ENCODE measurements around the gene WDR91. TPM values are rescaled to one million over a fixed set of nuclear protein-coding genes. Genes with fewer than 3 reads are reported as not detected.

WDR91 gene
- total RNA-seq, 5 donors from 2014 or later (not counting 1 experiment from before 2014, with no cell fraction given), result 28.1 to 41.2 (median 37.6) TPM

- 86% methylated on average over 3 of the region's 5 CpGs for WGBS (ENCODE audit: insufficient coverage)
- ChIA-PET POLR2A (no interaction called here), CTCF (interaction anchor here (0.6 to 0.9 kb wide), 2 partner anchors 11 to 16 kb away, joined by 3 to 4 read pairs; no protein-coding TSS in a partner anchor)
- peaks cover 6 to 12% of the 10 kb centered on the region in 2 donors for H3K36me3 ChIP-seq (ENCODE audit: control insufficient read depth in 2 of 2, extremely low read depth in 1 of 2, insufficient read depth in 1 of 2, low read length in 1 of 2)
- no peak overlapping the region for H3K27ac ChIP-seq (ENCODE audit: low read length)
- H3K9me3 ChIP-seq, result peaks cover 7% of the 10 kb centered on the region
- ATAC-seq (replicated peaks in 1 of 4) (no peak), DNase-seq (no peak)
- H3K27me3 ChIP-seq (replicated peaks in 1 of 2; ENCODE audit: control insufficient read depth in 2 of 2, extremely low read depth in 1 of 2, insufficient read depth in 2 of 2, low read length in 1 of 2), result no peaks in the 10 kb centered on the region
- H3K36me3 Mint-ChIP-seq, result peaks cover 61% of the 10 kb centered on the region
- no peaks in the 10 kb centered on the region for H3K4me1 Mint-ChIP-seq
- H3K4me1 ChIP-seq (ENCODE audit: control insufficient read depth in 1 of 2, extremely low read depth in 1 of 2, insufficient read depth in 2 of 2, low read length in 2 of 2), result no peaks in the 10 kb centered on the region
- no peak overlapping the region for H3K27ac Mint-ChIP-seq
- no peak overlapping the region for H3K4me3 Mint-ChIP-seq
- peaks cover 11 to 37% (median 30%) of the 10 kb centered on the region in 3 donors for H3K9me3 Mint-ChIP-seq
- H3K27me3 Mint-ChIP-seq, result no peaks in the 10 kb centered on the region
- no peak overlapping the region for H3K4me3 ChIP-seq (ENCODE audit: control insufficient read depth in 1 of 2, extremely low read depth in 1 of 2, low read length in 1 of 2)
Observed at GRCh38 chr7:135180122-135180521, 31.2 kb downstream of the WDR91 start.

GRCh38 chr7:135179321-135179925, 31.9 kb downstream of the WDR91 start:
- Mint-ChIP-seq H3K4me1 (no peaks in the 10 kb centered on the region), H3K4me3 (no peak overlapping the region), H3K27me3 (no peaks in the 10 kb centered on the region), H3K36me3 (peaks cover 55% of the 10 kb centered on the region), H3K9me3 (peaks cover 11 to 37% (median 30%) of the 10 kb centered on the region in 3 donors), H3K27ac (no peak overlapping the region)
- ChIA-PET CTCF (interaction anchor here in 1 of 2 donors (1.1 kb wide), 1 partner anchor 9 kb away, joined by 4 read pairs; the partner anchor contains the start of gene CYREN), POLR2A (interaction anchor here in 1 of 2 donors (0.5 to 0.9 kb wide), 2 partner anchors 21 to 25 kb away, joined by 3 to 5 read pairs; no protein-coding TSS in a partner anchor)
- Histone ChIP-seq H3K4me1 (ENCODE audit: control insufficient read depth in 1 of 2, extremely low read depth in 1 of 2, insufficient read depth in 2 of 2, low read length in 2 of 2) (no peaks in the 10 kb centered on the region), H3K27ac (ENCODE audit: low read length) (no peak overlapping the region), H3K27me3 (replicated peaks in 1 of 2; ENCODE audit: control insufficient read depth in 2 of 2, extremely low read depth in 1 of 2, insufficient read depth in 2 of 2, low read length in 1 of 2) (no peaks in the 10 kb centered on the region), H3K4me3 (ENCODE audit: control insufficient read depth in 1 of 2, extremely low read depth in 1 of 2, low read length in 1 of 2) (no peak overlapping the region), H3K36me3 (ENCODE audit: control insufficient read depth in 2 of 2, extremely low read depth in 1 of 2, insufficient read depth in 1 of 2, low read length in 1 of 2) (peaks cover 6 to 10% of the 10 kb centered on the region in 2 donors), H3K9me3 (peaks cover 7% of the 10 kb centered on the region)
- ATAC-seq (replicated peaks in 1 of 4), result no peak
- no peak for DNase-seq
- 96% methylated on average over 7 of the region's 8 CpGs for WGBS (ENCODE audit: insufficient coverage)

- ChIA-PET CTCF (interaction anchor here in 1 of 2 donors (1.1 kb wide), 1 partner anchor 8 kb away, joined by 4 read pairs; the partner anchor contains the start of gene CYREN), POLR2A (no interaction called here)
- no peak overlapping the region for H3K4me3 Mint-ChIP-seq
- Histone ChIP-seq H3K27me3 (replicated peaks in 1 of 2; ENCODE audit: control insufficient read depth in 2 of 2, extremely low read depth in 1 of 2, insufficient read depth in 2 of 2, low read length in 1 of 2) (no peaks in the 10 kb centered on the region), H3K4me3 (ENCODE audit: control insufficient read depth in 1 of 2, extremely low read depth in 1 of 2, low read length in 1 of 2) (no peak overlapping the region), H3K4me1 (ENCODE audit: control insufficient read depth in 1 of 2, extremely low read depth in 1 of 2, insufficient read depth in 2 of 2, low read length in 2 of 2) (no peaks in the 10 kb centered on the region), H3K9me3 (peaks cover 7% of the 10 kb centered on the region), H3K27ac (ENCODE audit: low read length) (no peak overlapping the region), H3K36me3 (ENCODE audit: control insufficient read depth in 2 of 2, extremely low read depth in 1 of 2, insufficient read depth in 1 of 2, low read length in 1 of 2) (peaks cover 5 to 6% of the 10 kb centered on the region in 2 donors)
- H3K36me3 Mint-ChIP-seq, result peaks cover 45% of the 10 kb centered on the region
- no peak overlapping the region for H3K27ac Mint-ChIP-seq
- H3K4me1 Mint-ChIP-seq, result no peaks in the 10 kb centered on the region
- no peak for DNase-seq
- peaks cover 2 to 32% (median 24%) of the 10 kb centered on the region in 3 donors for H3K9me3 Mint-ChIP-seq
- ATAC-seq (replicated peaks in 1 of 4), result no peak
- H3K27me3 Mint-ChIP-seq, result no peaks in the 10 kb centered on the region
- WGBS (ENCODE audit: insufficient coverage), result 100% methylated on average over 3 of the region's 13 CpGs
Observed at GRCh38 chr7:135178364-135178763, 33.0 kb downstream of the WDR91 start.

- DNase-seq, result no peak
- no peak overlapping the region for H3K27ac Mint-ChIP-seq
- no peak overlapping the region for H3K4me3 Mint-ChIP-seq
- Histone ChIP-seq H3K27ac (ENCODE audit: low read length) (no peak overlapping the region), H3K4me1 (ENCODE audit: control insufficient read depth in 1 of 2, extremely low read depth in 1 of 2, insufficient read depth in 2 of 2, low read length in 2 of 2) (no peaks in the 10 kb centered on the region), H3K9me3 (peaks cover 7% of the 10 kb centered on the region), H3K27me3 (replicated peaks in 1 of 2; ENCODE audit: control insufficient read depth in 2 of 2, extremely low read depth in 1 of 2, insufficient read depth in 2 of 2, low read length in 1 of 2) (no peaks in the 10 kb centered on the region), H3K4me3 (ENCODE audit: control insufficient read depth in 1 of 2, extremely low read depth in 1 of 2, low read length in 1 of 2) (no peak overlapping the region), H3K36me3 (ENCODE audit: control insufficient read depth in 2 of 2, extremely low read depth in 1 of 2, insufficient read depth in 1 of 2, low read length in 1 of 2) (peaks cover 2 to 3% of the 10 kb centered on the region in 2 donors)
- no peaks in the 10 kb centered on the region for H3K27me3 Mint-ChIP-seq
- ChIA-PET POLR2A (interaction anchor here in 1 of 2 donors (1.1 kb wide), 1 partner anchor 10 kb away, joined by 3 read pairs; no protein-coding TSS in a partner anchor), CTCF (interaction anchor here (0.6 kb wide), 2 partner anchors 10 to 286 kb away, joined by 3 to 5 read pairs; no protein-coding TSS in a partner anchor)
- ATAC-seq (replicated peaks in 1 of 4), result no peak
- peaks cover under 1 to 7% (median 2%) of the 10 kb centered on the region in 3 donors for H3K4me1 Mint-ChIP-seq
- 95% methylated on average over 7 of the region's 9 CpGs for WGBS (ENCODE audit: insufficient coverage)
- peaks cover 0 to 25% (median 23%) of the 10 kb centered on the region in 3 donors for H3K9me3 Mint-ChIP-seq
- peaks cover 33% of the 10 kb centered on the region for H3K36me3 Mint-ChIP-seq
Observed at GRCh38 chr7:135177028-135177696, 34.2 kb downstream of the WDR91 start.

- WGBS (ENCODE audit: insufficient coverage), result 95% methylated on average over 6 of the region's 6 CpGs
- no peak overlapping the region for H3K4me3 Mint-ChIP-seq
- H3K9me3 Mint-ChIP-seq, result peaks cover 0 to 15% (median 13%) of the 10 kb centered on the region in 3 donors
- no peak for ATAC-seq (replicated peaks in 1 of 4)
- peaks cover 22% of the 10 kb centered on the region for H3K36me3 Mint-ChIP-seq
- DNase-seq, result no peak
- H3K4me1 Mint-ChIP-seq, result peaks cover 11 to 12% (median 11%) of the 10 kb centered on the region in 3 donors
- CTCF ChIA-PET, result no interaction called here
- Histone ChIP-seq H3K36me3 (ENCODE audit: control insufficient read depth in 2 of 2, extremely low read depth in 1 of 2, insufficient read depth in 1 of 2, low read length in 1 of 2) (peaks cover 2 to 3% of the 10 kb centered on the region in 2 donors), H3K27ac (ENCODE audit: low read length) (no peak overlapping the region), H3K9me3 (peaks cover 7% of the 10 kb centered on the region), H3K4me1 (ENCODE audit: control insufficient read depth in 1 of 2, extremely low read depth in 1 of 2, insufficient read depth in 2 of 2, low read length in 2 of 2) (peaks cover 0 to 10% of the 10 kb centered on the region in 2 experiments), H3K4me3 (ENCODE audit: control insufficient read depth in 1 of 2, extremely low read depth in 1 of 2, low read length in 1 of 2) (no peak overlapping the region), H3K27me3 (replicated peaks in 1 of 2; ENCODE audit: control insufficient read depth in 2 of 2, extremely low read depth in 1 of 2, insufficient read depth in 2 of 2, low read length in 1 of 2) (no peaks in the 10 kb centered on the region)
- POLR2A ChIA-PET, result no interaction called here
- H3K27ac Mint-ChIP-seq, result no peak overlapping the region
- no peaks in the 10 kb centered on the region for H3K27me3 Mint-ChIP-seq
Observed at GRCh38 chr7:135175931-135176330, 35.4 kb downstream of the WDR91 start.

GRCh38 chr7:135174941-135175340, 36.4 kb downstream of the WDR91 start:
- H3K4me1 ChIP-seq (ENCODE audit: control insufficient read depth in 1 of 2, extremely low read depth in 1 of 2, insufficient read depth in 2 of 2, low read length in 2 of 2), result peaks cover 0 to 14% of the 10 kb centered on the region in 2 experiments
- Mint-ChIP-seq H3K9me3 (peaks cover 0 to 9% (median 7%) of the 10 kb centered on the region in 3 donors), H3K4me1 (peaks cover 14 to 16% (median 15%) of the 10 kb centered on the region in 3 donors), H3K27ac (no peak overlapping the region), H3K27me3 (no peaks in the 10 kb centered on the region), H3K4me3 (no peak overlapping the region), H3K36me3 (peaks cover 16% of the 10 kb centered on the region)
- no peaks in the 10 kb centered on the region for H3K36me3 ChIP-seq (ENCODE audit: control insufficient read depth in 2 of 2, extremely low read depth in 1 of 2, insufficient read depth in 1 of 2, low read length in 1 of 2)
- no peak for ATAC-seq (replicated peaks in 1 of 4)
- no peak overlapping the region for H3K27ac ChIP-seq (ENCODE audit: low read length)
- H3K9me3 ChIP-seq, result peaks cover 4% of the 10 kb centered on the region
- ChIA-PET POLR2A (no interaction called here), CTCF (interaction anchor here in 1 of 2 donors (2.3 kb wide), 1 partner anchor 189 kb away, joined by 7 read pairs; the partner anchor contains the start of gene AGBL3)
- no peak for DNase-seq
- H3K27me3 ChIP-seq (replicated peaks in 1 of 2; ENCODE audit: control insufficient read depth in 2 of 2, extremely low read depth in 1 of 2, insufficient read depth in 2 of 2, low read length in 1 of 2), result no peaks in the 10 kb centered on the region
- no peak overlapping the region for H3K4me3 ChIP-seq (ENCODE audit: control insufficient read depth in 1 of 2, extremely low read depth in 1 of 2, low read length in 1 of 2)
- WGBS (ENCODE audit: insufficient coverage), result 100% methylated on average over 3 of the region's 7 CpGs

Data from T-cell (primary cell).